ENCODE results near the gene HAGHL. TPM values are rescaled to one million over a fixed set of nuclear protein-coding genes. Genes with fewer than 3 reads are reported as not detected.
A peak's percentile ranks its signal among the peaks of the same experiment; 100 is the strongest.

HAGHL gene
- polyA plus RNA-seq, 1 donor (not counting 4 experiments of a cell fraction or from before 2014, with no cell fraction given) = 8.0 TPM

GRCh38 chr16:714079-714478 lies 12.8 kb upstream of the HAGHL start:
- DNase-seq (ENCODE audit: low read depth, low spot score) (no peak), FAIRE-seq (no peak)

GRCh38 chr16:714558-715476 lies 12.1 kb upstream of the HAGHL start, which contains the start of gene METRN:
METRN (plus strand) TSS chr16:715118; CDS start chr16:715290, 172 bp downstream.
- TF ChIP-seq EZH2 (IDR thresholded peaks at IDR 0.05; ENCODE audit: low read length) (no peak), CTCF (optimal IDR thresholded peaks at IDR 0.05 in 1 of 3, IDR thresholded peaks at IDR 0.05 in 1 of 3, conservative IDR thresholded peaks at IDR 0.05 in 1 of 3; ENCODE audit: extremely low read depth in 1 of 3, insufficient read depth in 2 of 3, low read length in 3 of 3) (no peak)
- Histone ChIP-seq H3K4me3 (ENCODE audit: control insufficient read depth in 2 of 3, extremely low read depth in 1 of 3, insufficient read depth in 2 of 3, low read depth in 1 of 3, low read length in 3 of 3) (peak within 1 kb of the TSS; percentile 54 to 72 (median 54)), H3K9ac (ENCODE audit: control insufficient read depth, extremely low read depth, insufficient read depth, low read length) (peak within 1 kb of the TSS; percentile 52), H3K9me1 (ENCODE audit: control insufficient read depth, extremely low read depth, insufficient read depth, low read length) (no peaks in the 10 kb centered on the region), H3K4me1 (ENCODE audit: control insufficient read depth, extremely low read depth, insufficient read depth, low read length) (peaks cover 24% of the 10 kb centered on the region), H3K9me3 (ENCODE audit: control insufficient read depth, low read depth, low read length) (no peaks in the 10 kb centered on the region), H3K27ac (ENCODE audit: control insufficient read depth, insufficient read depth, low read length) (peak within 1 kb of the TSS; percentile 20), H4K20me1 (ENCODE audit: control insufficient read depth, extremely low read depth, insufficient read depth, low read length) (peaks cover 8% of the 10 kb centered on the region), H3K27me3 (ENCODE audit: control insufficient read depth, extremely low read depth, insufficient read depth, low read length) (peaks cover 18% of the 10 kb centered on the region), H3K36me3 (ENCODE audit: control insufficient read depth in 2 of 2, extremely low read depth in 1 of 2, insufficient read depth in 2 of 2, low read length in 2 of 2) (no peaks in the 10 kb centered on the region), H3K4me2 (ENCODE audit: control insufficient read depth, extremely low read depth, insufficient read depth, low read depth, low read length) (peak within 1 kb of the TSS; percentile 70), H2AFZ (ENCODE audit: control insufficient read depth, low read length) (no peak within 1 kb of the TSS), H3K79me2 (ENCODE audit: control insufficient read depth, insufficient read depth, low read length) (peaks cover 8% of the 10 kb centered on the region)
- dilution Hi-C loops (cut with MboI; ENCODE audit: extremely low pct_ligation_motif_present, low sequenced_read_pairs) = no loop called here
- FAIRE-seq (no peak), DNase-seq (ENCODE audit: low read depth, low spot score) (no peak)

More at GRCh38 chr16:714079-714478, 12.8 kb upstream of the HAGHL start:
- Histone ChIP-seq H3K4me1 (ENCODE audit: control insufficient read depth, extremely low read depth, insufficient read depth, low read length) (peaks cover 20% of the 10 kb centered on the region), H3K9ac (ENCODE audit: control insufficient read depth, extremely low read depth, insufficient read depth, low read length) (no peak overlapping the region), H3K27ac (ENCODE audit: control insufficient read depth, insufficient read depth, low read length) (no peak overlapping the region), H3K36me3 (ENCODE audit: control insufficient read depth in 2 of 2, extremely low read depth in 1 of 2, insufficient read depth in 2 of 2, low read length in 2 of 2) (no peaks in the 10 kb centered on the region), H2AFZ (ENCODE audit: control insufficient read depth, low read length) (no peak overlapping the region), H4K20me1 (ENCODE audit: control insufficient read depth, extremely low read depth, insufficient read depth, low read length) (peaks cover 6% of the 10 kb centered on the region), H3K4me3 (ENCODE audit: control insufficient read depth in 2 of 3, extremely low read depth in 1 of 3, insufficient read depth in 2 of 3, low read depth in 1 of 3, low read length in 3 of 3) (no peak overlapping the region), H3K9me3 (ENCODE audit: control insufficient read depth, low read depth, low read length) (no peaks in the 10 kb centered on the region), H3K27me3 (ENCODE audit: control insufficient read depth, extremely low read depth, insufficient read depth, low read length) (peaks cover 26% of the 10 kb centered on the region), H3K79me2 (ENCODE audit: control insufficient read depth, insufficient read depth, low read length) (peaks cover 8% of the 10 kb centered on the region), H3K4me2 (ENCODE audit: control insufficient read depth, extremely low read depth, insufficient read depth, low read depth, low read length) (peak overlapping the region; percentile 37), H3K9me1 (ENCODE audit: control insufficient read depth, extremely low read depth, insufficient read depth, low read length) (no peaks in the 10 kb centered on the region)
- dilution Hi-C loops (cut with MboI; ENCODE audit: extremely low pct_ligation_motif_present, low sequenced_read_pairs) = no loop called here
- no peak for TF ChIP-seq EZH2 (IDR thresholded peaks at IDR 0.05; ENCODE audit: low read length)
- no peak for TF ChIP-seq CTCF (optimal IDR thresholded peaks at IDR 0.05 in 1 of 3, IDR thresholded peaks at IDR 0.05 in 1 of 3, conservative IDR thresholded peaks at IDR 0.05 in 1 of 3; ENCODE audit: extremely low read depth in 1 of 3, insufficient read depth in 2 of 3, low read length in 3 of 3)

All from keratinocyte (primary cell).